Keratinocyte (primary cell): ENCODE results near the gene EFNB3. TPM values are rescaled to one million over a fixed set of nuclear protein-coding genes. Genes with fewer than 3 reads are reported as not detected.

Experiments used
- DNase-seq: peaks from one replicate; pipeline ENCODE4 v3.0.0-alpha.2; 2011; ENCODE audit warnings: low read depth, missing footprints, low spot score
- FAIRE-seq: peaks from 2 replicates; lab custom pipeline; 2011; peaks lifted over from hg19 to GRCh38; lab: Jason Lieb, UNC
- H2AFZ ChIP-seq: 2 replicates; pipeline ENCODE4 v1.6.0; 2012; ENCODE audit warnings: low read length, control low read depth, inconsistent platforms; ENCODE audit not compliant: control insufficient read depth
- H3K27ac ChIP-seq: 2 replicates; pipeline ENCODE4 v1.5.1; 2011; ENCODE audit warnings: low read length; ENCODE audit not compliant: control insufficient read depth, insufficient read depth
- H3K27me3 ChIP-seq: 3 replicates; pipeline ENCODE4 v1.6.0; 2011; ENCODE audit warnings: low read length; ENCODE audit not compliant: control insufficient read depth, insufficient read depth; ENCODE audit errors: extremely low read depth
- H3K36me3 ChIP-seq, 2 experiments: 2 replicates in 1 of 2; 3 replicates in 1 of 2; pipeline ENCODE4 v1.5.1; 2011; ENCODE audit warnings: low read length in 2 of 2, mild to moderate bottlenecking in 1 of 2; ENCODE audit not compliant: control insufficient read depth in 2 of 2, insufficient read depth in 2 of 2; ENCODE audit errors: extremely low read depth in 1 of 2
- H3K4me1 ChIP-seq: 3 replicates; pipeline ENCODE4 v1.5.1; 2011; ENCODE audit warnings: low read length; ENCODE audit not compliant: control insufficient read depth, insufficient read depth; ENCODE audit errors: extremely low read depth
- H3K4me2 ChIP-seq: 3 replicates; pipeline ENCODE4 v1.6.0; 2011; ENCODE audit warnings: low read depth, low read length; ENCODE audit not compliant: control insufficient read depth, insufficient read depth; ENCODE audit errors: extremely low read depth
- H3K4me3 ChIP-seq, 3 experiments: fragments of 200-600 bp in 1 of 3; sonication (generic) in 1 of 3; 2 replicates in 2 of 3; 3 replicates in 1 of 3; pipeline ENCODE4 v1.5.1; 2011 to 2016; ENCODE audit warnings: low read length in 3 of 3, mild to moderate bottlenecking in 3 of 3, control low read depth in 2 of 3, inconsistent platforms in 1 of 3, low read depth in 1 of 3, mixed read lengths in 1 of 3, mixed run types in 1 of 3, moderate library complexity in 1 of 3; ENCODE audit not compliant: control insufficient read depth in 2 of 3, insufficient read depth in 2 of 3; ENCODE audit errors: extremely low read depth in 1 of 3
- H3K79me2 ChIP-seq: 2 replicates; pipeline ENCODE4 v1.6.0; 2012; ENCODE audit warnings: low read length; ENCODE audit not compliant: control insufficient read depth, insufficient read depth
- H3K9ac ChIP-seq: 3 replicates; pipeline ENCODE4 v1.6.0; 2011; ENCODE audit warnings: low read length; ENCODE audit not compliant: control insufficient read depth, insufficient read depth; ENCODE audit errors: extremely low read depth
- H3K9me1 ChIP-seq: 3 replicates; pipeline ENCODE4 v1.6.0; 2011; ENCODE audit warnings: low read length; ENCODE audit not compliant: control insufficient read depth, insufficient read depth; ENCODE audit errors: extremely low read depth
- H3K9me3 ChIP-seq: 2 replicates; pipeline ENCODE4 v1.5.1; 2012; ENCODE audit warnings: low read depth, low read length; ENCODE audit not compliant: control insufficient read depth
- H4K20me1 ChIP-seq: 3 replicates; pipeline ENCODE4 v1.6.0; 2011; ENCODE audit warnings: low read length; ENCODE audit not compliant: control insufficient read depth, insufficient read depth; ENCODE audit errors: extremely low read depth
- EZH2 ChIP-seq: IDR thresholded peaks from one replicate; pipeline ENCODE4 v1.6.1; 2012; ENCODE audit warnings: inconsistent platforms, mild to moderate bottlenecking, low read length, moderate library complexity
- dilution Hi-C: fragments of 300-500 bp; cut with MboI; formaldehyde crosslinking; loops from one replicate; pipeline ENCODE4 v1.7.0; 2020; ENCODE audit warnings: low sequenced_read_pairs; ENCODE audit not compliant: extremely low pct_ligation_motif_present
- polyA plus RNA-seq, 5 experiments: library from polyadenylated mRNA; depleted of rRNA in 3 of 5; stranded (reverse) in 3 of 5; stranded (forward) in 1 of 5; unstranded in 1 of 5; fragments of >200 nt; gene quantifications; 1 replicate in 1 of 5; 2 replicates in 3 of 5; 3 replicates in 1 of 5; pipeline versions ENCODE4 v1.2.1 to v1.2.3, GENCODE V29; 2011 to 2012; ENCODE audit warnings: missing spikeins in 2 of 5, low read depth in 1 of 5, low replicate concordance in 1 of 5
- TF ChIP-seq, protein P1 (sequence below), 3 experiments: IDR thresholded peaks in 1 of 3; conservative IDR thresholded peaks in 1 of 3; optimal IDR thresholded peaks in 1 of 3; 2 replicates in 2 of 3; 3 replicates in 1 of 3; pipeline versions ENCODE3 to v1.5.1; 2011; ENCODE audit warnings: low read length in 3 of 3, mild to moderate bottlenecking in 3 of 3, moderate library complexity in 2 of 3, control low read depth in 1 of 3, inconsistent platforms in 1 of 3; ENCODE audit not compliant: insufficient read depth in 2 of 3; ENCODE audit errors: extremely low read depth in 1 of 3

EFNB3 gene
- polyA plus RNA-seq, 1 donor (not counting 4 experiments of a cell fraction or from before 2014, with no cell fraction given): 4.1 TPM

GRCh38 chr17:7740481-7741001 lies 35.5 kb downstream of the EFNB3 start:
- FAIRE-seq (no peak), DNase-seq (no peak)
- Histone ChIP-seq H3K79me2 (no peaks in the 10 kb centered on the region), H3K9ac (no peak overlapping the region), H3K9me1 (no peaks in the 10 kb centered on the region), H3K4me3 (no peak overlapping the region), H2AFZ (no peak overlapping the region), H3K27ac (no peak overlapping the region), H3K9me3 (no peaks in the 10 kb centered on the region), H3K27me3 (peaks cover 18% of the 10 kb centered on the region), H3K4me1 (peaks cover 2% of the 10 kb centered on the region), H3K4me2 (no peak overlapping the region), H4K20me1 (no peaks in the 10 kb centered on the region), H3K36me3 (no peaks in the 10 kb centered on the region)
- TF ChIP-seq, protein P1, sequence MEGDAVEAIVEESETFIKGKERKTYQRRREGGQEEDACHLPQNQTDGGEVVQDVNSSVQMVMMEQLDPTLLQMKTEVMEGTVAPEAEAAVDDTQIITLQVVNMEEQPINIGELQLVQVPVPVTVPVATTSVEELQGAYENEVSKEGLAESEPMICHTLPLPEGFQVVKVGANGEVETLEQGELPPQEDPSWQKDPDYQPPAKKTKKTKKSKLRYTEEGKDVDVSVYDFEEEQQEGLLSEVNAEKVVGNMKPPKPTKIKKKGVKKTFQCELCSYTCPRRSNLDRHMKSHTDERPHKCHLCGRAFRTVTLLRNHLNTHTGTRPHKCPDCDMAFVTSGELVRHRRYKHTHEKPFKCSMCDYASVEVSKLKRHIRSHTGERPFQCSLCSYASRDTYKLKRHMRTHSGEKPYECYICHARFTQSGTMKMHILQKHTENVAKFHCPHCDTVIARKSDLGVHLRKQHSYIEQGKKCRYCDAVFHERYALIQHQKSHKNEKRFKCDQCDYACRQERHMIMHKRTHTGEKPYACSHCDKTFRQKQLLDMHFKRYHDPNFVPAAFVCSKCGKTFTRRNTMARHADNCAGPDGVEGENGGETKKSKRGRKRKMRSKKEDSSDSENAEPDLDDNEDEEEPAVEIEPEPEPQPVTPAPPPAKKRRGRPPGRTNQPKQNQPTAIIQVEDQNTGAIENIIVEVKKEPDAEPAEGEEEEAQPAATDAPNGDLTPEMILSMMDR (optimal IDR thresholded peaks at IDR 0.05 in 1 of 3, IDR thresholded peaks at IDR 0.05 in 1 of 3, conservative IDR thresholded peaks at IDR 0.05 in 1 of 3; ENCODE audit: extremely low read depth in 1 of 3, insufficient read depth in 2 of 3, low read length in 3 of 3): no peak
- no peak for TF ChIP-seq EZH2
- dilution Hi-C loops: no loop called here

DNA sequence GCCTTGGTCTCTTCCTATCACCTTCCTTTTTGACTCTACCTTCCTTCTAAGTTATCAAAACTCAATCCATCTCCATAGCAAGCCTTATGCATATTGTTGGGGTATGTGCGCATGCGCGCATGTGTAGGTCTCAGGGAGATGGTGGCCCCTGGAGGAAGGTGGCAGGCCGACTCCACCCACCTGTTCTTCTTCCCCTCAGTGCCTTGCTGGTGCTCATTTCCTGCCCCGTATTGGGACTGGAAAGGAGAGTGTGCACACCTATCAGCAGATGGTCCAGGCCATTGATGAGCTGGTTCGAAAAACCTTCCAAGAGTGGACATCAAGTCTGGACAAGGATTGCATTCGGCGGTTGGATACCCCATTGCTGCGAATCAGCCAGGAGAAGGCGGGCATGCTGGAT lies 37.7 kb downstream of the EFNB3 start:
- H3K9me3 ChIP-seq: no peaks in the 10 kb centered on the region

More for the DNA sequence above, 37.7 kb downstream of the EFNB3 start:
- DNase-seq: no peak
- FAIRE-seq: no peak
- Histone ChIP-seq H3K4me2 (no peak overlapping the region), H3K27me3 (peaks cover 14% of the 10 kb centered on the region), H3K4me1 (peaks cover 11% of the 10 kb centered on the region), H3K27ac (no peak overlapping the region), H3K36me3 (no peaks in the 10 kb centered on the region), H4K20me1 (no peaks in the 10 kb centered on the region), H3K79me2 (no peaks in the 10 kb centered on the region), H2AFZ (no peak overlapping the region), H3K9me1 (no peaks in the 10 kb centered on the region), H3K9ac (no peak overlapping the region), H3K4me3 (no peak overlapping the region)
- dilution Hi-C loops: no loop called here
- TF ChIP-seq EZH2: no peak
- TF ChIP-seq, protein P1 (optimal IDR thresholded peaks at IDR 0.05 in 1 of 3, IDR thresholded peaks at IDR 0.05 in 1 of 3, conservative IDR thresholded peaks at IDR 0.05 in 1 of 3; ENCODE audit: extremely low read depth in 1 of 3, insufficient read depth in 2 of 3, low read length in 3 of 3): no peak
